DND-41 (cell line): ENCODE results near the gene SERTM2.

Experiments
- EZH2 ChIP-seq: IDR thresholded peaks from 3 replicates; pipeline ENCODE4 v1.6.1; 2012; ENCODE audit warnings: borderline replicate concordance, low read depth, mild to moderate bottlenecking, moderate library complexity, low read length, inconsistent platforms; ENCODE audit not compliant: severe bottlenecking
- TF ChIP-seq, protein P1 (sequence below): IDR thresholded peaks from 2 replicates; pipeline ENCODE4 v1.5.1; 2012; ENCODE audit warnings: borderline replicate concordance, low read length, moderate library complexity, mild to moderate bottlenecking; ENCODE audit not compliant: poor library complexity, severe bottlenecking; ENCODE audit errors: extremely low read depth

DNA sequence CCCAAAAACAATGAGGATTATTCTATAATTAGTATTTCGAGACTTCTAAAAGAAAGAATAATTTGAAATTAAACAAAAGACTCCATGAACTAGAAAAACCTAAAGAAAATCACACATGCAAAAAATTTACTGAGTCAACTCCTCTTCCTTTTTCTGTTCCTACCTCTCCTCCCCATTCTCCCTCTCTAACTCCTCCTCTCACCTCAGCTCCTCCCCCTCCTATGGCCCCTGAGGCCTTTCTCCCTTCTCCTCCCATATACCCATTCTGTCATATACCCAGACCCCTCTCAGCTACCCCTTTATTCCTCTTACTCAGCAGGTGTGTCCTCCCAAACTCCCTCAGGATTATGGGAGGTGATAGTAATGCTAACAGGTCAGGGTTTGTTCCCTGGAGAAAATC lies 57.4 kb downstream of the SERTM2 start:
- TF ChIP-seq, protein P1, sequence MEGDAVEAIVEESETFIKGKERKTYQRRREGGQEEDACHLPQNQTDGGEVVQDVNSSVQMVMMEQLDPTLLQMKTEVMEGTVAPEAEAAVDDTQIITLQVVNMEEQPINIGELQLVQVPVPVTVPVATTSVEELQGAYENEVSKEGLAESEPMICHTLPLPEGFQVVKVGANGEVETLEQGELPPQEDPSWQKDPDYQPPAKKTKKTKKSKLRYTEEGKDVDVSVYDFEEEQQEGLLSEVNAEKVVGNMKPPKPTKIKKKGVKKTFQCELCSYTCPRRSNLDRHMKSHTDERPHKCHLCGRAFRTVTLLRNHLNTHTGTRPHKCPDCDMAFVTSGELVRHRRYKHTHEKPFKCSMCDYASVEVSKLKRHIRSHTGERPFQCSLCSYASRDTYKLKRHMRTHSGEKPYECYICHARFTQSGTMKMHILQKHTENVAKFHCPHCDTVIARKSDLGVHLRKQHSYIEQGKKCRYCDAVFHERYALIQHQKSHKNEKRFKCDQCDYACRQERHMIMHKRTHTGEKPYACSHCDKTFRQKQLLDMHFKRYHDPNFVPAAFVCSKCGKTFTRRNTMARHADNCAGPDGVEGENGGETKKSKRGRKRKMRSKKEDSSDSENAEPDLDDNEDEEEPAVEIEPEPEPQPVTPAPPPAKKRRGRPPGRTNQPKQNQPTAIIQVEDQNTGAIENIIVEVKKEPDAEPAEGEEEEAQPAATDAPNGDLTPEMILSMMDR = no peak
- no peak for TF ChIP-seq EZH2
